ENCODE results near the gene PRPSAP2.
"Not testable (repeated sequence)": the region's sequence is repeated elsewhere in the genome, so short reads cannot be mapped to it uniquely, and the experiment has no call there.

PRPSAP2 gene

GRCh38 chr17:18954321-18954720 lies 96.4 kb downstream of the PRPSAP2 start:
- Histone ChIP-seq H3K9me3 (ENCODE audit: control insufficient read depth, insufficient read depth, low read length) (no peaks in the 10 kb centered on the region), H3K79me2 (ENCODE audit: control insufficient read depth, low read length) (no peaks in the 10 kb centered on the region), H3K4me3 (ENCODE audit: low read length) (no peak overlapping the region), H3K9me2 (replicated peaks; ENCODE audit: control insufficient read depth, low read length) (no peaks in the 10 kb centered on the region), H3K4me1 (ENCODE audit: control insufficient read depth, low read length) (no peaks in the 10 kb centered on the region), H3F3A (ENCODE audit: control insufficient read depth, insufficient read depth) (no peaks in the 10 kb centered on the region), H3K27ac (ENCODE audit: low read depth, low read length) (no peak overlapping the region), H3K4me2 (ENCODE audit: low read length) (no peak overlapping the region), H3K36me3 (ENCODE audit: control insufficient read depth, low read length) (no peaks in the 10 kb centered on the region), H3K27me3 (ENCODE audit: control insufficient read depth, low read length) (0 out of 2 replicates have a peak, but pooled peaks cover 4% of the 10 kb centered on the region), H4K20me1 (ENCODE audit: control insufficient read depth, insufficient read depth, low read depth, low read length) (no peaks in the 10 kb centered on the region)
- no peak for TF ChIP-seq CTCF (IDR thresholded peaks at IDR 0.05; ENCODE audit: low read depth, low read length, poor library complexity, severe bottlenecking)
- TF ChIP-seq EZH2phosphoT487 (IDR thresholded peaks at IDR 0.05; ENCODE audit: borderline replicate concordance, low read length), result no peak

- H3K36me3 ChIP-seq (ENCODE audit: control insufficient read depth, low read length), result no peaks in the 10 kb centered on the region
- TF ChIP-seq CTCF (IDR thresholded peaks at IDR 0.05; ENCODE audit: low read depth, low read length, poor library complexity, severe bottlenecking) (no peak), EZH2phosphoT487 (IDR thresholded peaks at IDR 0.05; ENCODE audit: borderline replicate concordance, low read length) (no peak)
- H3K27me3 ChIP-seq (ENCODE audit: control insufficient read depth, low read length), result no peaks in the 10 kb centered on the region
- H3K4me1 ChIP-seq (ENCODE audit: control insufficient read depth, low read length), result no peaks in the 10 kb centered on the region
- H3K4me2 ChIP-seq (ENCODE audit: low read length), result no peak overlapping the region
- H3K27ac ChIP-seq (ENCODE audit: low read depth, low read length), result no peak overlapping the region
- no peaks in the 10 kb centered on the region for H3F3A ChIP-seq (ENCODE audit: control insufficient read depth, insufficient read depth)
- H3K79me2 ChIP-seq (ENCODE audit: control insufficient read depth, low read length), result no peaks in the 10 kb centered on the region
- H3K9me3 ChIP-seq (ENCODE audit: control insufficient read depth, insufficient read depth, low read length), result no peaks in the 10 kb centered on the region
- no peaks in the 10 kb centered on the region for H3K9me2 ChIP-seq (replicated peaks; ENCODE audit: control insufficient read depth, low read length)
- no peaks in the 10 kb centered on the region for H4K20me1 ChIP-seq (ENCODE audit: control insufficient read depth, insufficient read depth, low read depth, low read length)
- no peak overlapping the region for H3K4me3 ChIP-seq (ENCODE audit: low read length)
These were observed 97.1 kb downstream of the PRPSAP2 start for GRCh38 chr17:18955009-18955408.

GRCh38 chr17:18956021-18956420 lies 98.1 kb downstream of the PRPSAP2 start:
- H3K4me1 ChIP-seq (ENCODE audit: control insufficient read depth, low read length); H3F3A ChIP-seq (ENCODE audit: control insufficient read depth, insufficient read depth); H3K36me3 ChIP-seq (ENCODE audit: control insufficient read depth, low read length); H3K27me3 ChIP-seq (ENCODE audit: control insufficient read depth, low read length); H4K20me1 ChIP-seq (ENCODE audit: control insufficient read depth, insufficient read depth, low read depth, low read length); H3K9me3 ChIP-seq (ENCODE audit: control insufficient read depth, insufficient read depth, low read length); H3K4me3 ChIP-seq (ENCODE audit: low read length); H3K79me2 ChIP-seq (ENCODE audit: control insufficient read depth, low read length); H3K27ac ChIP-seq (ENCODE audit: low read depth, low read length); H3K4me2 ChIP-seq (ENCODE audit: low read length); H3K9me2 ChIP-seq (replicated peaks; ENCODE audit: control insufficient read depth, low read length): not testable (repeated sequence)

- Histone ChIP-seq H3K9me2 (replicated peaks; ENCODE audit: control insufficient read depth, low read length) (no peaks in the 10 kb centered on the region), H3F3A (ENCODE audit: control insufficient read depth, insufficient read depth) (no peaks in the 10 kb centered on the region), H3K4me2 (ENCODE audit: low read length) (no peak overlapping the region), H3K4me1 (ENCODE audit: control insufficient read depth, low read length) (peaks cover 7% of the 10 kb centered on the region), H3K36me3 (ENCODE audit: control insufficient read depth, low read length) (no peaks in the 10 kb centered on the region), H3K27me3 (ENCODE audit: control insufficient read depth, low read length) (no peaks in the 10 kb centered on the region), H3K4me3 (ENCODE audit: low read length) (no peak overlapping the region), H3K9me3 (ENCODE audit: control insufficient read depth, insufficient read depth, low read length) (no peaks in the 10 kb centered on the region), H4K20me1 (ENCODE audit: control insufficient read depth, insufficient read depth, low read depth, low read length) (no peaks in the 10 kb centered on the region), H3K27ac (ENCODE audit: low read depth, low read length) (no peak overlapping the region), H3K79me2 (ENCODE audit: control insufficient read depth, low read length) (no peaks in the 10 kb centered on the region)
- TF ChIP-seq EZH2phosphoT487 (IDR thresholded peaks at IDR 0.05; ENCODE audit: borderline replicate concordance, low read length) (no peak), CTCF (IDR thresholded peaks at IDR 0.05; ENCODE audit: low read depth, low read length, poor library complexity, severe bottlenecking) (no peak)
These were observed 98.7 kb downstream of the PRPSAP2 start for GRCh38 chr17:18956581-18956980.

All from DOHH2 (cell line).